K562 (cell line): ENCODE results near the gene NRSN2. TPM values are rescaled to one million over a fixed set of nuclear protein-coding genes. Genes with fewer than 3 reads are reported as not detected.

ENCODE experiments used
- CHAMP1 ChIP-seq: fragments of 450-650 bp; IDR thresholded peaks from 2 replicates; pipeline ENCODE4 v1.6.1; 2016; ENCODE audit warnings: mild to moderate bottlenecking
- EP300 ChIP-seq: IDR thresholded peaks from 2 replicates; pipeline ENCODE4 v1.6.1; 2012; ENCODE audit warnings: low read length, improper control_type of control experiment
- JUND ChIP-seq, 2 experiments: IDR thresholded peaks; 2 replicates in 1 of 2; 3 replicates in 1 of 2; pipeline ENCODE4 v1.6.1; 2011; ENCODE audit warnings: borderline replicate concordance in 2 of 2, low read depth in 2 of 2, low read length in 2 of 2, improper control_type of control experiment in 1 of 2, missing biosample characterization in 1 of 2, missing genetic modification characterization in 1 of 2, missing genetic modification reagents in 1 of 2
- LARP7 ChIP-seq: fragments of 450-650 bp; IDR thresholded peaks from 2 replicates; pipeline ENCODE4 v1.6.1; 2016
- MITF ChIP-seq: IDR thresholded peaks from 2 replicates; pipeline ENCODE4 v1.6.1; 2014; ENCODE audit warnings: antibody characterized with exemption
- RAD21 ChIP-seq, 2 experiments: fragments of 250-450 bp in 1 of 2; fragments of 450-650 bp in 1 of 2; sonication (Bioruptor Pico) in 1 of 2; formaldehyde crosslinking in 1 of 2; IDR thresholded peaks in 1 of 2; conservative IDR thresholded peaks in 1 of 2; 2 replicates each; pipeline versions ENCODE4 v1.4.0 to v1.8.0; 2020 to 2022; ENCODE audit warnings: mild to moderate bottlenecking in 2 of 2, moderate library complexity in 1 of 2
- RAD51 ChIP-seq: fragments of 450-650 bp; IDR thresholded peaks from 2 replicates; pipeline ENCODE4 v1.7.1; 2016; ENCODE audit warnings: low read depth, mild to moderate bottlenecking, borderline replicate concordance
- SIRT6 ChIP-seq: IDR thresholded peaks from one replicate; pipeline ENCODE4 v1.6.1; 2012; ENCODE audit warnings: low read depth, mild to moderate bottlenecking, control low read depth, inconsistent platforms, low read length, moderate library complexity
- SRF ChIP-seq, 2 experiments: fragments of 250-450, 450-650 bp in 1 of 2; sonication (Bioruptor Pico) in 1 of 2; sonication (generic) in 1 of 2; formaldehyde crosslinking; IDR thresholded peaks; 2 replicates each; pipeline versions ENCODE4 v1.5.0 to v1.5.1; 2020 to 2022; ENCODE audit warnings: mild to moderate bottlenecking in 1 of 2, missing genetic modification reagents in 1 of 2
- TRIM28 ChIP-seq: fragments of 450-650 bp; IDR thresholded peaks from 2 replicates; pipeline ENCODE4 v1.6.1; 2017
- ZKSCAN3 ChIP-seq: fragments of 250-450 bp; sonication (Bioruptor Pico); IDR thresholded peaks from 2 replicates; pipeline ENCODE4 v1.4.0; 2020
- ZNF124 ChIP-seq: sonication (generic); formaldehyde crosslinking; IDR thresholded peaks from 2 replicates; pipeline ENCODE4 v1.8.1; 2022; ENCODE audit warnings: missing genetic modification reagents
- ZNF408 ChIP-seq: fragments of 250-450 bp; sonication (Bioruptor Pico); IDR thresholded peaks from 2 replicates; pipeline ENCODE4 v1.4.0; 2020; ENCODE audit warnings: low read depth, mild to moderate bottlenecking, moderate library complexity
- ZNF507 ChIP-seq: conservative IDR thresholded peaks from 2 replicates; pipeline ENCODE4 v1.6.1; 2017; ENCODE audit warnings: missing genetic modification characterization, missing compliant biosample characterization
- ZNF57 ChIP-seq: fragments of 450-650 bp; formaldehyde crosslinking; IDR thresholded peaks from 2 replicates; pipeline ENCODE4 v1.4.0; 2020; ENCODE audit warnings: mild to moderate bottlenecking, moderate library complexity
- ZNF75A ChIP-seq: fragments of 450-650 bp; formaldehyde crosslinking; IDR thresholded peaks from 2 replicates; pipeline ENCODE4 v1.4.0; 2020; ENCODE audit warnings: mild to moderate bottlenecking
- ZNF79 ChIP-seq: fragments of 250-450 bp; sonication (Bioruptor Pico); IDR thresholded peaks from 2 replicates; pipeline ENCODE4 v1.4.0; 2020; ENCODE audit warnings: low read depth, mild to moderate bottlenecking, moderate library complexity
- polyA plus RNA-seq, 8 experiments: library from polyadenylated mRNA; depleted of rRNA in 4 of 8; stranded (reverse) in 5 of 8; unstranded in 3 of 8; fragments of >200 nt; fragmentation: Nextera tagmentation in 2 of 8; fragmentation: Illumina TruSeq in 1 of 8; extraction: Ambion mirVana in 2 of 8; extraction: Trizol in 1 of 8; gene quantifications; 2 replicates each; pipeline versions ENCODE4 v1.2.1 to v1.2.3, GENCODE V29; 2011 to 2014; ENCODE audit warnings: inconsistent platforms in 1 of 8, missing spikeins in 1 of 8
- total RNA-seq, 7 experiments: library from RNA; depleted of rRNA in 6 of 7; stranded (reverse); fragments of >200 nt in 6 of 7; fragmentation: Illumina TruSeq in 2 of 7; extraction: Trizol in 2 of 7; gene quantifications; 2 replicates each; pipeline versions ENCODE4 v1.2.1 to v1.2.3, GENCODE V29; 2011 to 2021; ENCODE audit warnings: low replicate concordance in 1 of 7
- TF ChIP-seq, protein P1 (sequence below): conservative IDR thresholded peaks from 2 replicates; pipeline ENCODE4 v1.6.1; 2011; ENCODE audit warnings: low read depth, mild to moderate bottlenecking, low read length; ENCODE audit not compliant: control insufficient read depth
- TF ChIP-seq, protein P2 (sequence below): fragments of 450-650 bp; formaldehyde crosslinking; IDR thresholded peaks from 2 replicates; pipeline ENCODE4 v1.4.0; 2022; ENCODE audit warnings: missing genetic modification characterization
- TF ChIP-seq, protein P3 (sequence below), 2 experiments: fragments of 450-650 bp; IDR thresholded peaks; 2 replicates each; pipeline ENCODE4 v1.6.1; 2016

Gene NRSN2
- total and polyA plus RNA-seq, 9 of the 15 experiments (the other 6 are each of a cell fraction or from before 2014, with no cell fraction given): 7.5 to 29.7 (median 11.1) TPM

GRCh38 chr20:381581-382290 lies 34.8 kb downstream of the NRSN2 start (continued):
- 0 out of 2 replicates have a peak, but pooled peaks have one; percentile 2 for TF ChIP-seq JUND (IDR thresholded peaks at IDR 0.05; ENCODE audit: borderline replicate concordance, low read depth, low read length)
- TF ChIP-seq JUND (tag; IDR thresholded peaks at IDR 0.05; ENCODE audit: borderline replicate concordance, low read depth, low read length): no peak
- TF ChIP-seq LARP7: no peak
- TF ChIP-seq CHAMP1: no peak
- TF ChIP-seq EP300: peak; percentile 27; the same call in 1 of the 2 replicates
- TF ChIP-seq MITF: no peak
- no peak for TF ChIP-seq ZNF79 (CRISPR knock-in tag)
- TF ChIP-seq SRF (CRISPR knock-in tag; IDR thresholded peaks at IDR 0.05): peak in 1 of 2 experiments; percentile 69; a peak in 2 of 4 replicates
- TF ChIP-seq ZKSCAN3 (CRISPR knock-in tag): no peak
- TF ChIP-seq RAD51: no peak
- no peak for TF ChIP-seq ZNF57 (CRISPR knock-in tag)
- no peak for TF ChIP-seq TRIM28
- no peak for TF ChIP-seq ZNF75A
- TF ChIP-seq ZNF124 (CRISPR knock-in tag): no peak
- no peak for TF ChIP-seq SIRT6
- TF ChIP-seq, protein P1, sequence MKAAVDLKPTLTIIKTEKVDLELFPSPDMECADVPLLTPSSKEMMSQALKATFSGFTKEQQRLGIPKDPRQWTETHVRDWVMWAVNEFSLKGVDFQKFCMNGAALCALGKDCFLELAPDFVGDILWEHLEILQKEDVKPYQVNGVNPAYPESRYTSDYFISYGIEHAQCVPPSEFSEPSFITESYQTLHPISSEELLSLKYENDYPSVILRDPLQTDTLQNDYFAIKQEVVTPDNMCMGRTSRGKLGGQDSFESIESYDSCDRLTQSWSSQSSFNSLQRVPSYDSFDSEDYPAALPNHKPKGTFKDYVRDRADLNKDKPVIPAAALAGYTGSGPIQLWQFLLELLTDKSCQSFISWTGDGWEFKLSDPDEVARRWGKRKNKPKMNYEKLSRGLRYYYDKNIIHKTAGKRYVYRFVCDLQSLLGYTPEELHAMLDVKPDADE: 0 out of 2 replicates have a peak, but pooled peaks have one; percentile 34
- TF ChIP-seq ZNF507 (tag): no peak
- TF ChIP-seq, protein P2, sequence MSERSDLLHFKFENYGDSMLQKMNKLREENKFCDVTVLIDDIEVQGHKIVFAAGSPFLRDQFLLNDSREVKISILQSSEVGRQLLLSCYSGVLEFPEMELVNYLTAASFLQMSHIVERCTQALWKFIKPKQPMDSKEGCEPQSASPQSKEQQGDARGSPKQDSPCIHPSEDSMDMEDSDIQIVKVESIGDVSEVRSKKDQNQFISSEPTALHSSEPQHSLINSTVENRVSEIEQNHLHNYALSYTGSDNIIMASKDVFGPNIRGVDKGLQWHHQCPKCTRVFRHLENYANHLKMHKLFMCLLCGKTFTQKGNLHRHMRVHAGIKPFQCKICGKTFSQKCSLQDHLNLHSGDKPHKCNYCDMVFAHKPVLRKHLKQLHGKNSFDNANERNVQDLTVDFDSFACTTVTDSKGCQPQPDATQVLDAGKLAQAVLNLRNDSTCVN (CRISPR knock-in tag): peak; percentile 62; the same call in 1 of the 2 replicates
- TF ChIP-seq RAD21 (CRISPR knock-in tag; conservative IDR thresholded peaks at IDR 0.05 in 1 of 2, IDR thresholded peaks at IDR 0.05 in 1 of 2): no peak
- TF ChIP-seq ZNF408 (CRISPR knock-in tag): no peak
- TF ChIP-seq, protein P3, sequence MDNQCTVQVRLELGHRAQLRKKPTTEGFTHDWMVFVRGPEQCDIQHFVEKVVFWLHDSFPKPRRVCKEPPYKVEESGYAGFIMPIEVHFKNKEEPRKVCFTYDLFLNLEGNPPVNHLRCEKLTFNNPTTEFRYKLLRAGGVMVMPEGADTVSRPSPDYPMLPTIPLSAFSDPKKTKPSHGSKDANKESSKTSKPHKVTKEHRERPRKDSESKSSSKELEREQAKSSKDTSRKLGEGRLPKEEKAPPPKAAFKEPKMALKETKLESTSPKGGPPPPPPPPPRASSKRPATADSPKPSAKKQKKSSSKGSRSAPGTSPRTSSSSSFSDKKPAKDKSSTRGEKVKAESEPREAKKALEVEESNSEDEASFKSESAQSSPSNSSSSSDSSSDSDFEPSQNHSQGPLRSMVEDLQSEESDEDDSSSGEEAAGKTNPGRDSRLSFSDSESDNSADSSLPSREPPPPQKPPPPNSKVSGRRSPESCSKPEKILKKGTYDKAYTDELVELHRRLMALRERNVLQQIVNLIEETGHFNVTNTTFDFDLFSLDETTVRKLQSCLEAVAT (IDR thresholded peaks at IDR 0.05): peak; percentile 95 to 97
